HepG2 (cell line): Measurements from ENCODE around the gene TMEM33. TPM values are rescaled to one million over a fixed set of nuclear protein-coding genes. Genes with fewer than 3 reads are reported as not detected.
A peak's percentile ranks its signal among the peaks of the same experiment; 100 is the strongest.

Source experiments
- CREB3 ChIP-seq: sonication (generic); formaldehyde crosslinking; IDR thresholded peaks from 2 replicates; pipeline ENCODE4 v1.5.0; 2020; ENCODE audit warnings: missing genetic modification reagents
- FOSL2 ChIP-seq: sonication (generic); formaldehyde crosslinking; IDR thresholded peaks from 2 replicates; pipeline ENCODE4 v1.4.0; 2020; ENCODE audit warnings: missing genetic modification reagents
- ZNF280B ChIP-seq: sonication (generic); formaldehyde crosslinking; IDR thresholded peaks from 2 replicates; pipeline ENCODE4 v1.5.0; 2020; ENCODE audit warnings: missing genetic modification reagents, mild to moderate bottlenecking, borderline replicate concordance
- ZNF687 ChIP-seq: sonication (generic); formaldehyde crosslinking; IDR thresholded peaks from 2 replicates; pipeline ENCODE4 v1.5.1; 2020; ENCODE audit warnings: mild to moderate bottlenecking, missing genetic modification reagents, moderate library complexity
- ZNF7 ChIP-seq: IDR thresholded peaks from 2 replicates; pipeline ENCODE4 v1.6.1; 2016; ENCODE audit warnings: missing biosample characterization, missing genetic modification reagents
- polyA plus RNA-seq, 8 experiments: library from polyadenylated mRNA; depleted of rRNA in 3 of 8; stranded (reverse) in 7 of 8; unstranded in 1 of 8; fragments of >200 nt; fragmentation: Illumina TruSeq in 4 of 8; extraction: Trizol in 4 of 8; gene quantifications; 2 replicates each; pipeline versions ENCODE4 v1.2.1 to v1.2.3, GENCODE V29; 2011 to 2016; ENCODE audit warnings: low read depth in 4 of 8, missing spikeins in 1 of 8, mixed read lengths in 1 of 8; ENCODE audit not compliant: insufficient read depth in 1 of 8
- total RNA-seq, 5 experiments: library from RNA; depleted of rRNA; stranded (reverse); fragments of >200 nt; fragmentation: Illumina TruSeq; extraction: Trizol; gene quantifications; 2 replicates each; pipeline ENCODE4 v1.2.3, GENCODE V29; 2016; ENCODE audit warnings: low read depth in 1 of 5

TMEM33 gene
- total and polyA plus RNA-seq, 2 of the 13 experiments (the other 11 are each of a cell fraction or from before 2014, with no cell fraction given): 36.1 to 66.6 TPM

GRCh38 chr4:41991916-41992767 is 56.9 kb downstream of the TMEM33 start (continued):
- peak; percentile 13; the same call in 1 of the 2 replicates for TF ChIP-seq ZNF687 (CRISPR knock-in tag)
- no peak for TF ChIP-seq CREB3 (CRISPR knock-in tag)
- TF ChIP-seq ZNF7 (CRISPR knock-in tag): 0 out of 2 replicates have a peak, but pooled peaks have one; percentile 41
- TF ChIP-seq FOSL2 (CRISPR knock-in tag): peak; percentile 68
- TF ChIP-seq ZNF280B (CRISPR knock-in tag): no peak
